Ovary (tissue), 9 donors: ENCODE data around the gene VSTM5. TPM values are rescaled to one million over a fixed set of nuclear protein-coding genes. Genes with fewer than 3 reads are reported as not detected.

Experiments used
- DNase-seq, 5 donors: peaks; one replicate each; pipeline ENCODE4 v3.0.0-alpha.2; 2019 to 2020
- H3K27ac ChIP-seq, 2 donors: fragments of 200-600 bp; one replicate each; pipeline versions ENCODE4 v1.5.1 to v1.8.0; 2019 to 2022
- H3K27me3 ChIP-seq: fragments of 200-600 bp; one replicate; pipeline ENCODE4 v1.8.0; 2022
- H3K36me3 ChIP-seq: fragments of 200-600 bp; sonication (generic); one replicate; pipeline ENCODE4 v1.5.1; 2019
- H3K4me1 ChIP-seq: one replicate; pipeline ENCODE4 v1.8.1; 2013; ENCODE audit warnings: mild to moderate bottlenecking, moderate library complexity; ENCODE audit not compliant: insufficient read depth
- H3K4me3 ChIP-seq: fragments of 200-600 bp; sonication (generic); one replicate; pipeline ENCODE4 v1.5.1; 2017
- H3K9me3 ChIP-seq, 2 donors: fragments of 200-600 bp in 1 of 2; sonication (generic) in 1 of 2; one replicate each; pipeline versions ENCODE4 v1.5.1 to v1.8.1; 2013 to 2019; ENCODE audit warnings: mild to moderate bottlenecking in 1 of 2, moderate library complexity in 1 of 2
- EP300 ChIP-seq: sonication (generic); formaldehyde crosslinking; IDR thresholded peaks from one replicate; pipeline ENCODE4 v1.6.1; 2017; ENCODE audit warnings: antibody characterized with exemption
- POLR2A ChIP-seq: fragments of 450-650 bp; IDR thresholded peaks from one replicate; pipeline ENCODE4 v1.6.1; 2017; ENCODE audit warnings: antibody characterized with exemption, mild to moderate bottlenecking, moderate library complexity
- WGBS, 3 donors: extraction: QIAGEN DNeasy Blood & Tissue Kit in 1 of 3; methylation state at CpG; one replicate each; pipeline versions ENCODE4 v1.1.5 to v1.1.7; 2013 to 2017; 5-methylcytosine and 5-hydroxymethylcytosine counted together
- intact Hi-C, 4 donors: fragments of 100-400 bp; cut with DNase I; formaldehyde crosslinking; loops; one replicate each; pipeline versions ENCODE4 v1.11.0 to v1.15.1; 2022 to 2023
- polyA plus RNA-seq, 2 donors: library from polyadenylated mRNA; stranded (reverse); fragments of 200-250 nt in 1 of 2; fragments of 350-450 nt in 1 of 2; fragmentation: Illumina TruSeq in 1 of 2; extraction: RNeasy Lipid Tissue Mini Kit (QIAGEN cat#74804) in 1 of 2; gene quantifications; one replicate each; pipeline ENCODE4 v1.2.3, GENCODE V29; 2013 to 2014
- total RNA-seq, 7 donors: library from RNA; depleted of rRNA in 2 of 7; stranded (reverse); fragments of >200 nt in 2 of 7; fragmentation: NEBNext Ultra II Directional in 3 of 7; extraction: Animal tissue kit (Norgen Biotek cat#: 25700) in 3 of 7; gene quantifications; one replicate each; pipeline versions ENCODE4 v1.1.0 to v1.2.4, GENCODE V29; 2016 to 2023
- TF ChIP-seq, protein P1 (sequence below), 3 donors: fragments of 450-650 bp in 2 of 3; fragments of 200-600 bp in 1 of 3; IDR thresholded peaks; one replicate each; pipeline versions ENCODE4 v1.5.1 to v1.8.0; 2016 to 2022; ENCODE audit warnings: antibody characterized with exemption in 3 of 3, mild to moderate bottlenecking in 1 of 3
- donor health status: DM: no; HTN: no; CAD: no; lungs with moderate emphysema.
- donor health status: DM: no; HTN: no; CAD: no.
- donor health status: Bipolar disorder and iron deficiency.
- donor health status: DM: yes; HTN: yes; CAD: no.
- donor health status: DM: no; HTN: no; CAD: no.
- donor health status: DM: yes; HTN: yes; CAD: no.

The VSTM5 gene
- total and polyA plus RNA-seq, 9 donors: 0.11 to 0.87 (median 0.25) TPM; not detected in 3

DNA sequence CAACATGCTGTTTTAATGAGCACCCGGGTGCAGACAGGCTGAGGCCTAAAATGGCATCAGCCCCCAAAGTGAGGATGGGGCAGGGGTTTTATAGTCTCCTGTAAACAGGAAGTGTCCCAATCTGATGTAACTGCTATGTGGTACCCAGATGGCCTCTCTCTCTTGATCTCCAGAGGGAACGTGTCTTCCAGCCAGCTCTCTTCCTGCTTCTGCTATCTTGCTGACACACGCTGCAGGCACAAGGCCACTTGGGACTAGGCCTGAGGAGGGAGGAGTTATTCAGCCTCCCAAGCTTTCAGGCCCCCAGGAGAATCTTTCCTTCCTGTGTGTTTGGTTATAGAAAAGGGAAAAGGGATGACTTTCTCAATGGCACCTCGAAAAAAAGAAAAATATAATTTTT, 11.4 kb upstream of the VSTM5 start:
- no peak for DNase-seq
- WGBS, 3 donors: 37 to 38% (median 37%) methylated on average over 4 of the region's 4 CpGs
- no peaks in the 10 kb centered on the region for H3K4me1 ChIP-seq

DNA sequence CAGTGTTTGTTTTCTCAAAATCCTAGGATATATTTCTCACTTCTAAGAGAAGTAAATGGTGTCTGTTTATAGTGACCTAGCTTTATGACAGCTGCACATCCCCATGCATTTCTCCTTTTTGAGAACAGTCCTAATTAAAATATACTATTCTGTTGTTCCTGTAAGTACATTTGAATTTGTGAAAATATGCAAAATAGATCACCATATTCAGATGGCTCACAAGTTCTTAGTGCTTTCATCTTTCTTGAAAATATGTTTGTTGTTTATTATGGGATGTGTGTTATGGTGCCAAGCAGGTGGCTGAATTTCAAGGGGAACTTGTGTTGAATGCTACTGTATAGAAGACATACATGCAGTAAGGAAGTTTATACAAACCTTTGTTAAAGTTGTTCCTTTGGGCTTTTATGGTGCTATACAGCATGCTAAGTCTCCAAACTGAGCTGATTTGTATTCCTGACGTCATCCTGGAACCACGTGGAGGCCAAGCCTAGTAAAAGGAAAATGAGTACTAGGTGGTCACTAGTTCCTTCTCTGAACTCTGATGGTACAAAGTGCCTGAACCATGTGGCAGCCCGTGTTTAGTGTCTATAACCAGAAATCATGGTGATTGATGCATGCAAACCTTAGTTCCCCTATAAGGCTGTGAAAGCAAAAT, 7.8 kb upstream of the VSTM5 start:
- no peaks in the 10 kb centered on the region for H3K4me1 ChIP-seq
- intact Hi-C loops: no loop called here
- no peaks in the 10 kb centered on the region for H3K27me3 ChIP-seq
- H3K36me3 ChIP-seq: no peaks in the 10 kb centered on the region
- WGBS, 3 donors: 35 to 52% (median 50%) methylated on average over 3 of the region's 3 CpGs
- TF ChIP-seq, protein P1, sequence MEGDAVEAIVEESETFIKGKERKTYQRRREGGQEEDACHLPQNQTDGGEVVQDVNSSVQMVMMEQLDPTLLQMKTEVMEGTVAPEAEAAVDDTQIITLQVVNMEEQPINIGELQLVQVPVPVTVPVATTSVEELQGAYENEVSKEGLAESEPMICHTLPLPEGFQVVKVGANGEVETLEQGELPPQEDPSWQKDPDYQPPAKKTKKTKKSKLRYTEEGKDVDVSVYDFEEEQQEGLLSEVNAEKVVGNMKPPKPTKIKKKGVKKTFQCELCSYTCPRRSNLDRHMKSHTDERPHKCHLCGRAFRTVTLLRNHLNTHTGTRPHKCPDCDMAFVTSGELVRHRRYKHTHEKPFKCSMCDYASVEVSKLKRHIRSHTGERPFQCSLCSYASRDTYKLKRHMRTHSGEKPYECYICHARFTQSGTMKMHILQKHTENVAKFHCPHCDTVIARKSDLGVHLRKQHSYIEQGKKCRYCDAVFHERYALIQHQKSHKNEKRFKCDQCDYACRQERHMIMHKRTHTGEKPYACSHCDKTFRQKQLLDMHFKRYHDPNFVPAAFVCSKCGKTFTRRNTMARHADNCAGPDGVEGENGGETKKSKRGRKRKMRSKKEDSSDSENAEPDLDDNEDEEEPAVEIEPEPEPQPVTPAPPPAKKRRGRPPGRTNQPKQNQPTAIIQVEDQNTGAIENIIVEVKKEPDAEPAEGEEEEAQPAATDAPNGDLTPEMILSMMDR (IDR thresholded peaks at IDR 0.05): no peak
- TF ChIP-seq EP300: no peak
- H3K4me3 ChIP-seq: no peak overlapping the region
- DNase-seq: no peak
- H3K9me3 ChIP-seq: no peaks in the 10 kb centered on the region
- no peak overlapping the region for H3K27ac ChIP-seq

More for the DNA sequence above, 11.4 kb upstream of the VSTM5 start:
- Histone ChIP-seq H3K4me3 (no peak overlapping the region), H3K9me3 (no peaks in the 10 kb centered on the region), H3K27me3 (no peaks in the 10 kb centered on the region), H3K27ac (no peak overlapping the region), H3K36me3 (no peaks in the 10 kb centered on the region)
- TF ChIP-seq, protein P1 (IDR thresholded peaks at IDR 0.05): no peak
- TF ChIP-seq EP300: no peak
- intact Hi-C loops: no loop called here

DNA sequence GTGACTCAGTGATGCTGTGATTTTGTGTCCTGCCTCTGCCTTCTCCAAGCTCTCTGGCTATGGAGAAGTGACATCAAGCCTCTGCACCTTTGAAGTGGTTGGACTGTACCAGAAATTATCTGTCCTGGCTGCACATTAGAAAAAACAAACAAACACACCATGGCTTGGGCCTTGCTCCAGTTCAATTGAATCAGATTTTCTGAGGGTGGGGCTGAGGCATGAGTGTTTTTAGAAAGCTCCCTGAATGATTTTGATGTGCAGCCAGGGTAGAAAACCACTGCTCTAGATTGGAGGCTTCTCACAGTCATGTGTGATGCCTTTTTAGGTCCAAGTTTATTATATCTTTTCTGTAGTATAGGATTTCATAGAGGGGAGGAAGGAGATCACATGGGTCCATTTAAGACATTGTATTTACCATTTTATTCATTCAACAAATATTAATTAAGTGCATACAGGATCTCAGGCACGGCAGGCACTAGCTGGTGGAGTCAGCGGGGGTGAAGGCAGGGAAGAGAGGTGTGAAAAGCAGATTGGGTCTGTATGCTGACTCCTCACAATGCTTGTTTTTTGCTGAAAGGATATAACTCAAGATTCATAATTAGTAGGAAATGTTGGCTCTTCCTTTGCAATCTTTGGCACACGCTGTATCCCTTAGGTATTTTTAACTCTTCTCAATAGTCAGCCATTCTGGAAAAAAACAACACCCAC, 7.1 kb upstream of the VSTM5 start:
- DNase-seq: no peak
- no peaks in the 10 kb centered on the region for H3K27me3 ChIP-seq
- no peak overlapping the region for H3K27ac ChIP-seq
- no peaks in the 10 kb centered on the region for H3K4me1 ChIP-seq
- H3K36me3 ChIP-seq: no peaks in the 10 kb centered on the region
- intact Hi-C loops: no loop called here
- 39 to 50% (median 47%) methylated on average over 3 of the region's 3 CpGs for WGBS, 3 donors
- no peaks in the 10 kb centered on the region for H3K9me3 ChIP-seq
- no peak overlapping the region for H3K4me3 ChIP-seq
- TF ChIP-seq EP300 (no peak), POLR2A (no peak)
- TF ChIP-seq, protein P1 (IDR thresholded peaks at IDR 0.05): no peak

DNA sequence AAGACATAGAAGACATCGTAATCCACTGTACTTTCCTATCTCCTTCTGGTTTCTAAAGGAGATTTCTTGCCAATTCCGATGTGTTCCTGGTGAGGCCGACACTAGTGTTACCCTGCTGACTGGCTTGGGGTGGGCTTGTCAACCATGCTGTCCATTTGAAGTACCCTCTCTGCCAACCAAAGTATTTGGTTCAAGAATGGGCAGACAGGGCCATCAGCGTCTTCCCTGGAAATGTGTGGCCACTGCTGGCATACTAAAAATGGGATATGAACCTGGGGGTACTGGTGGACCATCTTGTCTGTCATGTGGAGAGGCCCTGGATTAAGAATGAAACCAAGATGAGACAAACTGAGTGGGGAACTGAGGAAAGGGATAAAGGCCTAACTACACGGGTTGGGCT, 1.8 kb upstream of the VSTM5 start:
- Histone ChIP-seq H3K36me3 (no peaks in the 10 kb centered on the region), H3K9me3 (no peaks in the 10 kb centered on the region), H3K4me1 (no peaks in the 10 kb centered on the region), H3K27me3 (no peaks in the 10 kb centered on the region), H3K4me3 (no peak overlapping the region), H3K27ac (no peak overlapping the region)
- intact Hi-C loops: no loop called here
- 94 to 99% (median 95%) methylated on average over 5 of the region's 5 CpGs for WGBS, 3 donors
- TF ChIP-seq, protein P1 (IDR thresholded peaks at IDR 0.05): no peak
- TF ChIP-seq POLR2A (no peak), EP300 (no peak)
- no peak for DNase-seq
